KMS-11 (cell line): ENCODE measurements around the gene PIP4K2A.

ENCODE experiments used
- H2AFZ ChIP-seq: fragments of 200-600 bp; sonication (generic); 2 replicates; pipeline ENCODE4 v1.6.1; 2016; ENCODE audit warnings: antibody characterized with exemption, mixed run types, low read depth
- H3K27ac ChIP-seq: fragments of 200-600 bp; sonication (generic); 2 replicates; pipeline ENCODE4 v1.6.1; 2016; ENCODE audit warnings: mild to moderate bottlenecking, mixed run types
- H3K27me3 ChIP-seq: fragments of 200-600 bp; sonication (generic); 2 replicates; pipeline ENCODE4 v1.6.1; 2017; ENCODE audit warnings: mild to moderate bottlenecking, low read depth, mixed run types, moderate library complexity; ENCODE audit not compliant: insufficient read depth
- H3K36me3 ChIP-seq: fragments of 200-600 bp; sonication (generic); 2 replicates; pipeline ENCODE4 v1.6.1; 2017; ENCODE audit warnings: mild to moderate bottlenecking, mixed run types; ENCODE audit not compliant: insufficient read depth
- H3K4me1 ChIP-seq: fragments of 200-600 bp; sonication (generic); 2 replicates; pipeline ENCODE4 v1.6.1; 2016; ENCODE audit warnings: mild to moderate bottlenecking, low read depth, mixed run types; ENCODE audit not compliant: poor library complexity, severe bottlenecking
- H3K4me2 ChIP-seq: fragments of 200-600 bp; sonication (generic); 2 replicates; pipeline ENCODE4 v1.7.0; 2016; ENCODE audit warnings: mild to moderate bottlenecking, mixed run types
- H3K4me3 ChIP-seq: fragments of 200-600 bp; sonication (generic); IDR thresholded peaks from 2 replicates; pipeline ENCODE4 v1.6.1; 2017; ENCODE audit warnings: low read depth, low read length, mixed read lengths; ENCODE audit not compliant: insufficient read depth
- H3K79me2 ChIP-seq: fragments of 200-600 bp; sonication (generic); 2 replicates; pipeline ENCODE4 v1.6.1; 2016; ENCODE audit warnings: low read depth, mixed run types; ENCODE audit not compliant: insufficient read depth
- H3K9ac ChIP-seq: fragments of 200-600 bp; sonication (generic); 2 replicates; pipeline ENCODE4 v1.6.1; 2016; ENCODE audit warnings: mild to moderate bottlenecking, mixed run types
- H4K20me1 ChIP-seq: fragments of 200-600 bp; sonication (generic); 2 replicates; pipeline ENCODE4 v1.6.1; 2016; ENCODE audit warnings: mild to moderate bottlenecking, mixed run types; ENCODE audit not compliant: insufficient read depth
- CTCF ChIP-seq: fragments of 200-600 bp; sonication (generic); conservative IDR thresholded peaks from 2 replicates; pipeline ENCODE4 v1.6.1; 2017; ENCODE audit warnings: low read depth, mild to moderate bottlenecking, antibody characterized with exemption, low read length, moderate library complexity, mixed read lengths

Gene PIP4K2A

DNA sequence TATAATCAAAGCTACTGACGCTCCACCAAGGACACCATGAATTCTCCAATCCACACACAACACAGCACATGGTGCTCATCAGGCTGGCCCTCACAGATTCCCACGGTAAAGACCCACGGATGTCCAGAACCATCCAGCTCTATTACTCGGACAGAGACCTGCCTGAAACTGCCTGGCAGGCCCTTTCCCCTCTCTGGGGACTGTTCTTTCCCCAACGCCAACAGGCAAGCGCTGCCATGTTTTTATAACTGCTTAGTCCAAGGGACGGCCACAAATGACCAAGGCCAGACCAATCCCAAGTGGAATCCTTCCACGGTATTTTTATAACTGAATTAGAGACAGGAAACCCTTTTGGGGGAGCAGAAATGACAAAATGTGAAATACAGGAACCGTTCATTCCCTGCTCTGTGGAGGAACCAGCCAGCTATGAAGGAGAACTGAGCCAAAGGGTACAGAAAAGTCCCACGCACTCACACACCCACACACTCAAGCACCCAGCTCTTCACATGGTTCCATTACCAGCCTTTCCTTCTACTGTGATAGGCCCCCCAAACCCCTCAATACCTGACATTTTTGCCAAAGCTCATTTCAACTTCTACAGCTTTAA is 4.1 kb downstream of the PIP4K2A start:
- TF ChIP-seq CTCF, result no peak
- Histone ChIP-seq H3K27me3 (no peaks in the 10 kb centered on the region), H3K4me2 (peak overlapping the region; percentile 86; the same call in 1 of the 2 replicates), H3K27ac (no peak overlapping the region), H3K79me2 (peaks cover 88% of the 10 kb centered on the region), H2AFZ (no peak overlapping the region), H3K36me3 (no peaks in the 10 kb centered on the region), H3K4me3 (no peak overlapping the region), H3K4me1 (peaks cover 44% of the 10 kb centered on the region), H4K20me1 (peaks cover 41% of the 10 kb centered on the region), H3K9ac (no peak overlapping the region)

DNA sequence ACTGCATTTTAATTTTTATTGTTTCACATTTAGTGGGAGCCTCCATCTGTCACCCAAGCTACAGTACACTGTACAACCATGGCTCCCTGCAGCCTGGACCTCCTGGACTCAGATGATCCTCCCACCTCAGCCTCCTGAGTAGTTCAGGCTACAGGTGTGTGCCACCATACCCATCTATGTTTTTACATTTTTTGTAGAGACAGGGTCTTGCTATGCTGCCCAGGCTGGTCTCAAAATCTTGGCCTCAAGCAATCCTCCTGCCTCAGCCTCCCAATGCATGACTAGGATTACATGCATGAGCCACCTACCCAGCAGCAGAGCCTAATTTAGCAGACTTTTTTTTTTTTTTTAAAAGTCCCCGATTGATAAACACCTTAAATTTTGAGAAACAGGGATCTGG is 5.6 kb downstream of the PIP4K2A start:
- no peak overlapping the region for H3K4me3 ChIP-seq
- H3K4me1 ChIP-seq, result peaks cover 52% of the 10 kb centered on the region
- H3K4me2 ChIP-seq, result no peak overlapping the region
- no peak overlapping the region for H3K27ac ChIP-seq
- H3K36me3 ChIP-seq, result no peaks in the 10 kb centered on the region
- H2AFZ ChIP-seq, result no peak overlapping the region
- peaks cover 96% of the 10 kb centered on the region for H3K79me2 ChIP-seq
- H3K9ac ChIP-seq, result no peak overlapping the region
- no peak for TF ChIP-seq CTCF
- H3K27me3 ChIP-seq, result no peaks in the 10 kb centered on the region
- peaks cover 41% of the 10 kb centered on the region for H4K20me1 ChIP-seq

- Histone ChIP-seq H3K79me2 (peaks cover 96% of the 10 kb centered on the region), H3K9ac (no peak overlapping the region), H2AFZ (no peak overlapping the region), H3K4me1 (peaks cover 56% of the 10 kb centered on the region), H3K27me3 (no peaks in the 10 kb centered on the region), H3K4me3 (no peak overlapping the region), H4K20me1 (peaks cover 29% of the 10 kb centered on the region), H3K36me3 (no peaks in the 10 kb centered on the region), H3K27ac (no peak overlapping the region), H3K4me2 (no peak overlapping the region)
- no peak for TF ChIP-seq CTCF
Measured at GRCh38 chr10:22705527-22705926, 8.9 kb downstream of the PIP4K2A start.

DNA sequence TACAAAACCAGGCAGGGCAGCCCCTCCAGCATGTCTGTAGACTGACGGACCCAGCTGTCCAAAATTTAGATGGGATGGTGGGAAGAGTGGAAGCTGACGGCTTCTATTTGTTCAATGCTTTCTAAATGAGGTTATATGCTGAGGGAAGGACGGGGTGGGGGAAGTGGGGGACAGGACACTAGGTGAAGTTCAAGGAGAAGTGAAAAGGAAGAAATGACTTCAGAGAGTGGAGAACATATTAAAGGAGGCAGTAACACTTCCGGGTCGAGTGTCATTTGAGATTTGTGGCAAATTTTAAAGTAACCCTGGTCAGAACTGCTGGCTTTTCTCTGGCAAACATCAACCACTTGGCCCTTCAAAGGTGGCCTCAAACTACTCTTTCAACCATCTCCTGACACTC is 9.4 kb downstream of the PIP4K2A start:
- Histone ChIP-seq H3K9ac (no peak overlapping the region), H3K36me3 (no peaks in the 10 kb centered on the region), H2AFZ (no peak overlapping the region), H4K20me1 (peaks cover 24% of the 10 kb centered on the region), H3K4me3 (no peak overlapping the region), H3K27ac (no peak overlapping the region), H3K4me1 (peaks cover 58% of the 10 kb centered on the region), H3K79me2 (peaks cover 96% of the 10 kb centered on the region), H3K4me2 (no peak overlapping the region), H3K27me3 (no peaks in the 10 kb centered on the region)
- no peak for TF ChIP-seq CTCF
